GM19328 (cell line): Measurements from ENCODE around the gene CLDND1.
A peak's percentile ranks its signal among the peaks of the same experiment; 100 is the strongest.

ENCODE experiments used
- ATAC-seq: cut with Tn5 transposase; IDR thresholded peaks from one replicate; pipeline ENCODE4 v1.9.1; 2021; ENCODE audit warnings: mild to moderate bottlenecking, moderate library complexity; ENCODE audit not compliant: unreplicated experiment

Gene CLDND1

GRCh38 chr3:98521897-98522543, 682 bp downstream of the CLDND1 start:
- peak; percentile 36 for ATAC-seq

- ATAC-seq = no peak
Observed at GRCh38 chr3:98519351-98519750, 3.4 kb downstream of the CLDND1 start.

GRCh38 chr3:98518816-98519215, 3.9 kb downstream of the CLDND1 start:
- no peak for ATAC-seq

- ATAC-seq = no peak
Observed at GRCh38 chr3:98514948-98515347, 7.8 kb downstream of the CLDND1 start.

- no peak for ATAC-seq
Observed at GRCh38 chr3:98513736-98514135, 9.0 kb downstream of the CLDND1 start.

GRCh38 chr3:98513091-98513511, 9.6 kb downstream of the CLDND1 start:
- no peak for ATAC-seq

GRCh38 chr3:98512576-98512975, 10.1 kb downstream of the CLDND1 start:
- ATAC-seq = no peak

- no peak for ATAC-seq
Observed at GRCh38 chr3:98508582-98508981, 14.1 kb downstream of the CLDND1 start.

GRCh38 chr3:98504539-98504938, 18.2 kb downstream of the CLDND1 start:
- ATAC-seq = no peak

- ATAC-seq = no peak
Observed at GRCh38 chr3:98501863-98502576, 20.7 kb downstream of the CLDND1 start.

GRCh38 chr3:98501270-98501669, 21.4 kb downstream of the CLDND1 start:
- ATAC-seq = no peak

GRCh38 chr3:98500019-98500418, 22.7 kb downstream of the CLDND1 start:
- ATAC-seq = no peak

GRCh38 chr3:98497381-98497780, 25.3 kb downstream of the CLDND1 start, which contains the start of gene OR5K2:
OR5K2 (plus strand) TSS chr3:98497681; CDS start chr3:98497681, 0 bp downstream.
- no peak for ATAC-seq

- ATAC-seq = no peak
Observed at GRCh38 chr3:98483626-98484025, 39.1 kb downstream of the CLDND1 start.

- ATAC-seq = no peak
Observed at GRCh38 chr3:98482717-98483482, 39.8 kb downstream of the CLDND1 start.
